Immature natural killer cell (primary cell): Measurements from ENCODE around the gene RAB6A. TPM values are rescaled to one million over a fixed set of nuclear protein-coding genes. Genes with fewer than 3 reads are reported as not detected.
A peak's percentile ranks its signal among the peaks of the same experiment; 100 is the strongest.

Experiments used
- DNase-seq, 3 donors: peaks; one replicate each; pipeline ENCODE4 v3.0.0; 2022; ENCODE audit warnings: mixed read lengths in 1 of 3
- H3K27ac Mint-ChIP-seq, 6 donors: one replicate each; pipeline ENCODE4 v1.8.0; 2020; ENCODE audit warnings: mixed read lengths in 6 of 6, mild to moderate bottlenecking in 5 of 6, inconsistent platforms in 4 of 6, moderate library complexity in 3 of 6
- H3K27me3 Mint-ChIP-seq, 3 donors: one replicate each; pipeline ENCODE4 v1.8.0; 2020 to 2021; ENCODE audit warnings: low read depth in 3 of 3, mild to moderate bottlenecking in 3 of 3, mixed read lengths in 3 of 3, moderate library complexity in 3 of 3, inconsistent platforms in 1 of 3
- H3K36me3 Mint-ChIP-seq, 3 donors: one replicate each; pipeline ENCODE4 v1.8.0; 2020; ENCODE audit warnings: mixed read lengths in 3 of 3, inconsistent platforms in 2 of 3, mild to moderate bottlenecking in 2 of 3
- H3K4me1 Mint-ChIP-seq, 2 donors: one replicate each; pipeline ENCODE4 v1.8.0; 2020; ENCODE audit warnings: inconsistent platforms in 2 of 2, mild to moderate bottlenecking in 2 of 2, mixed read lengths in 2 of 2, moderate library complexity in 1 of 2
- H3K4me3 Mint-ChIP-seq, 5 donors: one replicate each; pipeline ENCODE4 v1.8.0; 2020; ENCODE audit warnings: mild to moderate bottlenecking in 5 of 5, mixed read lengths in 5 of 5, inconsistent platforms in 3 of 5, moderate library complexity in 3 of 5
- H3K9me3 Mint-ChIP-seq, 6 donors: one replicate each; pipeline ENCODE4 v1.8.0; 2020; ENCODE audit warnings: mild to moderate bottlenecking in 6 of 6, mixed read lengths in 6 of 6, inconsistent platforms in 4 of 6, moderate library complexity in 3 of 6
- polyA plus RNA-seq, 3 donors: library from polyadenylated mRNA; unstranded; fragments of 300-500 nt; fragmentation: Illumina TruSeq; gene quantifications; one replicate each; pipeline ENCODE4 v1.2.3, GENCODE V29; 2021

RAB6A gene
- polyA plus RNA-seq, 3 donors from 2014 or later: 127 to 162 (median 131) TPM

DNA sequence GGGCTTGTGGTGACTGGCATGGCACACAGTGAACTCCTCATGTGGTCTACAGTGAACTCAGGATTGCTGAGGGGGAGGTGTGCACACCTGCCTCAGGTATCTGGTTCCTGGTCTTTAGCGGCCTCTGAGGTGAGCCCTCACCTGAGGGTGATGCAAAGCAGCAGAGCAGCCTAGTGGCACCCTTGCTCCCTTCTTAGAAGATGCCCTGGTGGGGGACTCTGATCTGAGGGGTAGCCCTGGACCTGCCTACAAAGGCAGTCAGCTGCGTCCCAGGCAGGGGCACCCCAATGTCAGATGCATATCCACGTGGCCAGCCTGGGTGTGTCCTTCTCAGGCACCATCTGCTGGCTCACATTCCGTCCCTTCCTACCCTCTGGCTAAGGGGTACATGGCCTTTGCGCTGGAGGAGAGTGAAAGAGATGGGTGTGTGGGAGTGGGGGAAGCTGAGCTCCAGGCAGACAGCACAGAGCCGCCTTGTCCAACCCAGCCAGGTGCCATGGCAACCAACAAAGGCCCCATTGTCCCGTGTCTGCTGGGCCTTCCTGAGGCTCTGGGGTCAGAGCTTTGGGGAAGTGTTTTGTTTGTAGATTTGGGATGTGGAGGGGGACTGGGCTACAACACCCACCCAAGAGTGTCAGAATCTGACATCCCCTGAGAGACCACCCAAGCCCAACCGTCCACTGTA is 108.7 kb downstream of the RAB6A start:
- no peaks in the 10 kb centered on the region for H3K36me3 Mint-ChIP-seq
- no peaks in the 10 kb centered on the region for H3K9me3 Mint-ChIP-seq
- DNase-seq: no peak
- H3K27me3 Mint-ChIP-seq: no peaks in the 10 kb centered on the region
- peaks cover 10 to 11% of the 10 kb centered on the region in 2 donors for H3K4me1 Mint-ChIP-seq
- H3K27ac Mint-ChIP-seq: no peak overlapping the region
- H3K4me3 Mint-ChIP-seq: no peak overlapping the region

DNA sequence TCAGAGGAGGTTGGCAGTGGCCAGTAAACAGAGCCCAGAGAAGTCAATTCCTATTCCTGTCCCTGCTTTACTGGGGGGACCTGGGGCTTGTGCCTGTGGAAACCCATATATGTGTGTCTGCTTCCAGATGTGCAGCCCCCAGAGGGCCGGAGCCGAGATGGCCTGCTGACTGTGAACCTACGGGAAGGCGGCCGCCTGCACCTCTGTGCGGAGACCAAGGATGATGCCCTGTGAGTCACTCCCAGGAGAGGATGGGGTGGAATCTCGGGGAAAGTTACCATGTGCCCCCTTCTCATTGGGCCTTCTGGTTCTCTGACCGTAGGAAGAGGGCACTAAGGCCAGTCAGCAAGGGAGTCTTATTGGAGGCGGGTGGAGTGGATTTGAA is 109.2 kb downstream of the RAB6A start:
- Mint-ChIP-seq H3K27ac (no peak overlapping the region), H3K27me3 (no peaks in the 10 kb centered on the region), H3K9me3 (no peaks in the 10 kb centered on the region), H3K4me1 (peaks cover 12 to 15% of the 10 kb centered on the region in 2 donors), H3K4me3 (no peak overlapping the region), H3K36me3 (no peaks in the 10 kb centered on the region)
- no peak for DNase-seq

DNA sequence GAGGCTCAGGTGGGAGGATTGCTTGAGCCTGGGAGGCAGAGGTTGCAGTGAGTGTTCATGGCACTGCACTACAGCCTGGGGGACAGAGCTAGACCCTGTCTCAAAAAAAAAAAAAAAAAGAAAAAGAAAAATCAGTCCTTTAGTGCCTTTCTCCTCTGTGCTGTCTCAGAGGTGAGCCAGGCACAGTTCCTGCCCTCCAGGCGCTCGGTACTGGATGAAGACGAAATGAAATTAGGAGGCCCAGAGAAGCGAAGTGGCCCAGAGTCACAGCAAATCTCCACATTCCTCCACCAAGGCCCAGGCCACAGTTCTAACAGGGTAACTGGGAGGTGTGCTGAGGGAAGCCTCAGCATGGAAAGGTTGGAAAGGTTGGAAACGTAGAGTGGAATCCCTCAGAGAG is 109.6 kb downstream of the RAB6A start:
- Mint-ChIP-seq H3K4me1 (peaks cover 12 to 15% of the 10 kb centered on the region in 2 donors), H3K27me3 (no peaks in the 10 kb centered on the region), H3K27ac (no peak overlapping the region)

DNA sequence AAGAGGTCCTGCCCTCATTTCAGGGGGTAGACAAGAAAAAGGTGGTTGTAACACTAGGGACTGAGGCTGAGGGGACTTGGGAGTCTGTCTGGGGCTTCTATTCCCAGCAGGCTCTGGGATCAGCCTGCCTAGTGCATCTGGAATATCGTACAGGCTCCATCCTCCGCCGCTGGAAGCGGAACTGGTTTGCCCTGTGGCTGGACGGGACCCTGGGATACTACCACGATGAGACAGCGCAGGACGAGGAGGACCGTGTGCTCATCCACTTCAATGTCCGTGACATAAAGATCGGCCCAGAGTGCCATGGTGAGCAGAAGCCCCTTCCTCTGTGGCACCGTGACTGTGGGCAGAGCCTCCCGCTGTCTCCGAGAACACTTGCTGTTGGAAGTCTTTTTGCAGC is 110.5 kb downstream of the RAB6A start:
- H3K36me3 Mint-ChIP-seq: no peaks in the 10 kb centered on the region
- no peak overlapping the region for H3K27ac Mint-ChIP-seq
- no peak overlapping the region for H3K4me3 Mint-ChIP-seq
- peaks cover 13 to 15% of the 10 kb centered on the region in 2 donors for H3K4me1 Mint-ChIP-seq
- H3K9me3 Mint-ChIP-seq: no peaks in the 10 kb centered on the region
- DNase-seq: no peak
- H3K27me3 Mint-ChIP-seq: peaks cover 0 to 3% (median 0%) of the 10 kb centered on the region in 3 donors

More for the DNA sequence above, 109.6 kb downstream of the RAB6A start:
- no peak for DNase-seq
- Mint-ChIP-seq H3K9me3 (no peaks in the 10 kb centered on the region), H3K4me3 (no peak overlapping the region), H3K36me3 (no peaks in the 10 kb centered on the region)

DNA sequence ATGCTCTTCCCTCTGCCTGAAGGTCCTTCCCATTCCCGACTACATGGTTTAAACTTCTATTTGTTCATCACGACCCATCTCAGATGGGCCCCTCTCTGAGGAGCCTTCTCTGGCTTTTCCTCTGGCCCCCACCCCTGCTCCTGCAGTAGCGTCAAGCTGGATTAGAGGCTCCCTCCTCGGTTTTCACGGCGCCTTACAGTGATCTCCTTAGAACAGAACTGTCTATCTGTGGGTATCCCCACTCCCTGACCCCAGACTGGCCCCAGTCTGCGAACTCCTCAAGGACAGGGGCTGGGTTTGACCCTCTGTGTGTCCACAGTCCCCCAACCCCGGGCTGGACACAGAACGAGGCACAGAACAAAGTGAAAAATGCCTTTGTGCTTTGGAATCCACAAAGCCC is 111.7 kb downstream of the RAB6A start:
- H3K27me3 Mint-ChIP-seq: peaks cover 0 to 3% (median 0%) of the 10 kb centered on the region in 3 donors
- no peaks in the 10 kb centered on the region for H3K9me3 Mint-ChIP-seq
- no peak for DNase-seq
- H3K36me3 Mint-ChIP-seq: no peaks in the 10 kb centered on the region
- peak overlapping the region in 1 of 6 donors; percentile 71 for H3K27ac Mint-ChIP-seq
- H3K4me3 Mint-ChIP-seq: peak overlapping the region in 1 of 5 donors; percentile 27
- peaks cover 13 to 15% of the 10 kb centered on the region in 2 donors for H3K4me1 Mint-ChIP-seq

DNA sequence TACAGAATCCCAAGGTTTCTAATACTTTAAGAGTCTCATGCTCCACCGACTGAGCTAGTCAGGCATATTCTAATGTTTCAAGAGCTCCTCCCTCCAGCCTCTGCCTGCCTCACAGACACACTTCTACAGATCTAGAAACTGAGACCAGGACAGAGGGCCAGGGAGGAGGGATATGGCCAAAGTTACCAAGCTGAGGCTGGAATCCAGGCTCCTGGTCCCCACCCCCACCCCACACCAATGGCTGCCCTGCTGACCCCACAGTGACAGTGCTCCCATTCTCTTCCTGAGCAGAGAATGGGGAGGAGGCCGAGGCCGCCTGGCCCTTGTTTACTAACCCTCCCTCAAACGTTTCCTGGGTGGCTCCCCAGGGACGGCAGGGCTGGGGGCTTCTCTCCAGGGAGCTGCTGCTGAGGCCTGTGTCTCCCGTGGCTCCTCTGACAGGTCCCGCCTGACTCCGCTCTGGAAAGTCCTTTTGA is 112.3 kb downstream of the RAB6A start:
- Mint-ChIP-seq H3K27me3 (peaks cover 0 to 3% (median 0%) of the 10 kb centered on the region in 3 donors), H3K27ac (peak overlapping the region in 1 of 6 donors; percentile 93), H3K4me1 (peaks cover 13 to 15% of the 10 kb centered on the region in 2 donors), H3K4me3 (no peak overlapping the region), H3K9me3 (no peaks in the 10 kb centered on the region), H3K36me3 (no peaks in the 10 kb centered on the region)
- no peak for DNase-seq

DNA sequence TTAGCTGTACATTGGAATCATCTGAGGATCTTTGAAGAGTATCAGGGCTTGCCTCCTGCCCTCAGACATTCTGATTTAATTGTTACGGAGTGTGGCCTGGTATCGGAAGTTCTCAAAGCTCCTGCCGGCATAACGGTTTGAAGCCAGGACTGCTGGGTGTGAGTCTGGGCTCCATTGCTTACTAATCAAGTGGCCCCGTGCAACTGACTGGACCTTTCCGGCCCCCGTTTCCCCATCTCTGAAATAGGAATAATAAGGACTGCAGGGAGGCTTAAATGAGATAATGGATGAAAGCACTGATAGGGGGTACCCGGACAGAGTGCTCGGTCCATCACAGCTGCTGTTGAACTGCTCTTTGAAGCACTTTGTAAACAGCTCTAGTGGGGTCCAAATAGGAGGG is 112.8 kb downstream of the RAB6A start:
- Mint-ChIP-seq H3K27me3 (peaks cover 0 to 3% (median 0%) of the 10 kb centered on the region in 3 donors), H3K27ac (peak overlapping the region in 2 of 6 donors; percentile 68 to 93), H3K36me3 (no peaks in the 10 kb centered on the region), H3K4me1 (peaks cover 13 to 15% of the 10 kb centered on the region in 2 donors), H3K9me3 (no peaks in the 10 kb centered on the region), H3K4me3 (peak overlapping the region in 2 of 5 donors; percentile 32 to 68)
- DNase-seq: no peak

DNA sequence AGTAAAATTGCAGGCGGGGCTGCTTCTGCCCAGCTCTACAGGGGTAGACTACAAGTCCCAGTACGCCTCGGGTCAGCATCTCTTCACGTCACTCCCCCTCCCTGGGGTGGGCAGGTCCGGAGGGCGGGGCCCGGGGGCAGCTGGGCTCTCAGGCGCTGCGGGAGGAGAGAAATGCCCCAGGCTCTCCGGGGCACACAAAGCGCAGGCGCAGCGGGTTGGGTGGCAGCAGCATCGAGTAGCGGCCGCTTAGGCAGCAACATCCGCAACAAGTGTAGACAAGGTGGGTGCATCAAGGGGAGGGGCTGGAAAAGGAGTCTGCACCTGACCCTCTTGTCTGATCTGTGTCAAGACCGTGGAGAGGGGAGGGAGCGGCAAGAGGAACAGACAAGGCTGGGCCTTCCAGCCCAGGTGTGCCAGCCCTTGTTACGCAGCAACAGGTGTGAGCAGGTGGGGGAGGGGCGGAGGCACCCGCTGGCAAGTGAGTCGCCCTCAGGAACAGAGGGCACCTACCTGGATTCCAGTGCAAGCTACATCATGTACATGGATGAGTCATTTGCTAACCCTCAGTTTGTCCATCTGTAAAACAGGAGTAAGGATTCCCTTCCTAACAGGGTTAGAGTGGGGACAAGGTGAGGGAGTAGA is 113.3 kb downstream of the RAB6A start:
- H3K4me3 Mint-ChIP-seq: peak overlapping the region; percentile 41 to 76 (median 67)
- H3K4me1 Mint-ChIP-seq: peaks cover 13 to 15% of the 10 kb centered on the region in 2 donors
- peaks cover 0 to 3% (median 0%) of the 10 kb centered on the region in 3 donors for H3K27me3 Mint-ChIP-seq
- peak; percentile 80 to 89 (median 83) for DNase-seq
- no peaks in the 10 kb centered on the region for H3K9me3 Mint-ChIP-seq
- H3K36me3 Mint-ChIP-seq: no peaks in the 10 kb centered on the region
- peak overlapping the region in 5 of 6 donors; percentile 57 to 93 (median 80) for H3K27ac Mint-ChIP-seq

DNA sequence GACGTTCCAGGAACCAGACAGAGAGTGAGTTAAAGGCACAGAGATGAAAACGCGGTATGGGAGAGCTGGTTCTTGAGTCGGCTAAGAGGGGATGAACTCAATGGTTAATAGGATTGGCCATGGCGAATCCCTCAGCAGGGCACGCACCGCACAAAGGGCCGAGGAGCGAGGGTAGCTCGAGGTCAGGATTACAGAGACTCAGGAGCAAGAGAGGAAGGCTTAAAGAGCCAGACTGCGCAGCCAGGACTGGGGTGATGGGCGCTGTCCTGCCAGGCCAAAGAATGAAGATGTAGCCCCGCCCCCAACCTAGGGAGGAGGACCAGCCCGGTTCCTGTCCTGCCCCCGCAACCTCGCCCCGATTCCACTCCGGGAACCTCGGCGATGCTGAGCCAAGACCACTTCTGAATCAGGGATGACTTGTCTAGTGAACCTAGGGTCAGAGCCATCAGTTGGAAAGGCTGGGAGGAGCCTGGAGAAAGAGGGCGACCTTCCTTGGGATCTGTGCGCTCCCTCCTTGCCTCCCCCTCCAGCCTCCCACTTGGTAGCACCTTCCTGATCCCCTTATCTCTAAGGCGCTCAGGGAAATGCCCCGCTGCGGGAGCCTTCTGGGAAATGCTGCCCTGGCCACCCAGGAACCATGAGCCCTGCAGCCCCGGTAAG is 114.8 kb downstream of the RAB6A start, which contains the start of gene PLEKHB1:
Gene PLEKHB1, plus strand, starts transcription at position 610 of the 660 bp plus-strand sequence. Its CDS starts 28 bp downstream, at position 638.
- peak within 1 kb of the TSS in 2 of 6 donors; percentile 34 to 60 for H3K27ac Mint-ChIP-seq
- DNase-seq: no peak
- no peaks in the 10 kb centered on the region for H3K9me3 Mint-ChIP-seq
- H3K4me1 Mint-ChIP-seq: peaks cover 13 to 15% of the 10 kb centered on the region in 2 donors
- peak within 1 kb of the TSS in 2 of 5 donors; percentile 32 to 67 for H3K4me3 Mint-ChIP-seq
- H3K36me3 Mint-ChIP-seq: no peaks in the 10 kb centered on the region
- H3K27me3 Mint-ChIP-seq: peaks cover 0 to 3% (median 0%) of the 10 kb centered on the region in 3 donors

DNA sequence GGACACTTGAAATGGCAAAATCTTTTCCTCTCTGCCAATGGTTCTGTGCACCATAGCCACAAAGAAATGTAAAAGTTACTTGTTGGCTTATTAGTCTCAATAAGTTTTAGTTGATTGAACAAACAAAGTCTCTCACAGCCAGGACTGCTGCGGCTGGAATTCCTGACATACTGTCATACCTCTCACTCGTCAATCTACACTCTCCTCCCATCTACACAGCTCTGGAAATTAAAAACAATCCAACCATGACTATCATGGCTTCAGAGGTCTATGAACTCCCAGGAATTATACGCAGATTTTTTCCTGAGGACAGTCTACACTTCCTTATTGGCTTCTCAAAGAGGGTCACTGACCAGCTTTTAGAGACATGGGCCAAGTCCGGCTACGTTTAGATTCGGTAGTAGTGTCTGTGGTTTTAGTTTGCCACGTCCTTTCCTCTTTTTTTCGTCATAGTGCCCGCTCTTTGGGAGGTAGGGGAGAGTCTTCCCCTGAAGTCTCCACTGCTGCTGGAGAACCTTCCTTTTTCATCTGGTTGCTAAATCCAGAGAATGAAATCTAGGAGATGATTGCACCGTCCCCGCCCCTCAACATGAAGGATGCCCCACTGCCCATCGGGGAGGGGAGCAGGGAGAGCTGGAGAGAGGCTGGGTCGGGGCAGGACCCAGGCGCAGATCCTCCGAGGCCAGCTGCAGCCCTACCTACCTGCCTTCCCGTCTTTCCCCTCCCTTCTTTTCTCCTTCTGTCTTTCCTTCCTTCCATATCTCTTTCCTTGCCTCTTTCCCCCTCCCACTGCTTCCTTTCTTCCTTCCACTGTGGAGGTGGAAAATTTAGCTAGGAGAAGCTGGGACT is 115.5 kb downstream of the RAB6A start:
- Mint-ChIP-seq H3K4me1 (peaks cover 13 to 15% of the 10 kb centered on the region in 2 donors), H3K27ac (peak overlapping the region in 1 of 6 donors; percentile 40), H3K4me3 (no peak overlapping the region), H3K27me3 (peaks cover 0 to 3% (median 3%) of the 10 kb centered on the region in 3 donors), H3K9me3 (no peaks in the 10 kb centered on the region), H3K36me3 (no peaks in the 10 kb centered on the region)
- DNase-seq: no peak

DNA sequence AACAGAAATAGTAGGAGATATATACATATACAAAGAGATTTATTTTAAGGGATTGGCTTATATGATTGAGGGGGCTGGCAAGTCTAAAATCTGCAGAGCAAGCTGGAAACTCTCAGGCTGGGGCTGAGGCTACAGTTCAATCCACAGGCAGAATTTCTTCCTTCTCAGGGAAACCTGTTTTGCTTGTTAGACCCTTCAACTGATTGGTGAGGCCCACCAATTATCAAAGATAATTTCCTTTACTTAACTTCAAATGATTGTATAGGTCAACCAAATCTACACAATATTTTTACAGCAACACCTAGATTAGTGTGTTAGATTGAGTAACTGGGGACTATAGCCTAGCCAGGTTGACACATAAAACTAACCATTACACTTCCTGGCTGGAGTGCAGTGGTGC is 119.2 kb downstream of the RAB6A start:
- Mint-ChIP-seq H3K27me3 (peaks cover 0 to 4% (median 3%) of the 10 kb centered on the region in 3 donors), H3K4me3 (no peak overlapping the region), H3K36me3 (no peaks in the 10 kb centered on the region), H3K4me1 (peaks cover 0 to 1% of the 10 kb centered on the region in 2 donors), H3K27ac (no peak overlapping the region), H3K9me3 (no peaks in the 10 kb centered on the region)
- no peak for DNase-seq

DNA sequence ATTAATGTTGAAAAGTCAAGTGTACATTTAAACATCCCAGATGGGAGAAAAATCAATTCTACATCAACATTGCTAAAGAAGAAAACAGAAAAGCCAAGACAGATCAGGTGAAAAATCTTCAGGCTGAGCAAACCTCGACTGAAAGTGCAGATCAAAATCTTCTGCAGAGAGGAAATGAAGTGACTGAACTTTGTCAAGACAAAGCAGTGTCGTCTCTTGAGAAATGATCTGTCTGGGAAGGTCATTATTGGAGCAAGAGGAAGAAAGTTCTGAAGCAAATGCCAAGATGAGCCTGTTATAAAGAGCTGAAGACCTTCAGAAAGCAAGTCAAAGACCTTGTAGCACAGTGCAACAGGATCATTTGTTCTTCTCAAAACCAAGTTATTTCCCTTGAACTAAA is 120.3 kb downstream of the RAB6A start:
- Mint-ChIP-seq H3K4me3 (no peak overlapping the region), H3K36me3 (no peaks in the 10 kb centered on the region), H3K27ac (no peak overlapping the region), H3K9me3 (no peaks in the 10 kb centered on the region), H3K27me3 (peaks cover 0 to 4% (median 0%) of the 10 kb centered on the region in 3 donors), H3K4me1 (no peaks in the 10 kb centered on the region)
- no peak for DNase-seq

DNA sequence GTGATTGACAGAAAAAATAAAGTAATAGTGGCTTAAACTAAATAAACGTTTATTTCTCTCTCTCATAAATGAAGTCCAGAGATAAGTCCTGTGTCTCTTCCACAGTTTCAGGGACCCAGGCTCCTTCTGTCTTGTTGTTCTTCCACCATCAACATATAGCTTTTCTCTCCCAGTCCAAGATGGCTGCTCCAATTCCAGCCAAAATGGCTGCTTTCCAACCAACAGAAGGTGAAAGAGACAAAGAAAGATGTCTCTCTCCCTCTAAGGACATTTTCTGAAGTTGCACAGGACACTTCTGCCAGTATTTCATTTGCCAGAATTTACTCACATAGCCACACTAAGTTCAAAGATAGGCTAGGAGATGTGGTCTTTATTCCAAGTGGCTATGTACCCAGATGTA is 123.9 kb downstream of the RAB6A start:
- Mint-ChIP-seq H3K27ac (no peak overlapping the region), H3K36me3 (no peaks in the 10 kb centered on the region), H3K4me3 (no peak overlapping the region), H3K9me3 (no peaks in the 10 kb centered on the region), H3K27me3 (peaks cover 0 to 4% (median 2%) of the 10 kb centered on the region in 3 donors), H3K4me1 (peaks cover 2 to 5% of the 10 kb centered on the region in 2 donors)
- no peak for DNase-seq
